Transverse colon (tissue), 4 donors: ENCODE measurements around the gene KAT7. TPM values are rescaled to one million over a fixed set of nuclear protein-coding genes. Genes with fewer than 3 reads are reported as not detected.
A peak's percentile ranks its signal among the peaks of the same experiment; 100 is the strongest.

ENCODE experiments used
- DNase-seq: peaks from one replicate; pipeline ENCODE4 v3.0.0-alpha.2; 2019
- H3K27ac ChIP-seq, 4 donors: fragments of 200-600 bp; sonication (generic); 2 replicates each; pipeline ENCODE4 v1.5.1; 2016 to 2018; ENCODE audit warnings: inconsistent platforms in 4 of 4
- H3K27me3 ChIP-seq: fragments of 200-600 bp; sonication (generic); 2 replicates; pipeline ENCODE4 v1.5.1; 2017; ENCODE audit warnings: inconsistent platforms
- H3K36me3 ChIP-seq, 4 donors: fragments of 200-600 bp; sonication (generic); 2 replicates each; pipeline ENCODE4 v1.5.1; 2017 to 2019; ENCODE audit warnings: inconsistent platforms in 4 of 4
- H3K4me1 ChIP-seq, 4 donors: fragments of 200-600 bp; sonication (generic); 2 replicates each; pipeline ENCODE4 v1.5.1; 2017 to 2020; ENCODE audit warnings: inconsistent platforms in 4 of 4
- H3K4me3 ChIP-seq, 4 donors: fragments of 200-600 bp; sonication (generic); 1 replicate in 1 of 4; 2 replicates in 3 of 4; pipeline versions ENCODE4 v1.5.1 to v1.6.1; 2017 to 2019; ENCODE audit warnings: inconsistent platforms in 4 of 4
- H3K9me3 ChIP-seq, 2 donors: fragments of 200-600 bp; sonication (generic); 2 replicates each; pipeline ENCODE4 v1.5.1; 2017 to 2019; ENCODE audit warnings: inconsistent platforms in 2 of 2
- CTCF ChIP-seq, 5 experiments: fragments of 200-600 bp in 3 of 5; fragments of 450-650 bp in 2 of 5; sonication (generic) in 3 of 5; IDR thresholded peaks; 1 replicate in 2 of 5; 2 replicates in 3 of 5; pipeline ENCODE4 v1.5.1; 2016 to 2017; ENCODE audit warnings: antibody characterized with exemption in 5 of 5, inconsistent platforms in 3 of 5, mild to moderate bottlenecking in 2 of 5, moderate library complexity in 1 of 5
- EP300 ChIP-seq: sonication (generic); formaldehyde crosslinking; IDR thresholded peaks from one replicate; pipeline ENCODE4 v1.6.1; 2017; ENCODE audit warnings: antibody characterized with exemption, low read depth
- POLR2A ChIP-seq: fragments of 450-650 bp; IDR thresholded peaks from one replicate; pipeline ENCODE4 v1.6.1; 2016; ENCODE audit warnings: antibody characterized with exemption, mild to moderate bottlenecking, moderate library complexity
- POLR2AphosphoS5 ChIP-seq, 3 donors: sonication (generic); formaldehyde crosslinking; IDR thresholded peaks; one replicate each; pipeline ENCODE4 v1.6.1; 2016; ENCODE audit warnings: antibody characterized with exemption in 3 of 3
- WGBS, 2 donors: methylation state at CpG; one replicate each; pipeline ENCODE4 v1.1.5; 2018; ENCODE audit warnings: low coverage in 1 of 2; 5-methylcytosine and 5-hydroxymethylcytosine counted together
- in situ Hi-C, 4 donors: fragments of 200-750 bp; cut with MboI; loops; one replicate each; pipeline versions ENCODE4 v1.15.0 to v1.15.1; 2017; ENCODE audit warnings: low sequenced_read_pairs in 3 of 4, low pct_ligation_motif_present in 1 of 4, low pct_unique_long_range_greater_than_20kb in 1 of 4
- intact Hi-C: fragments of 100-400 bp; cut with DNase I; formaldehyde crosslinking; loops from one replicate; pipeline ENCODE4 v1.15.1; 2023; ENCODE audit warnings: low total_unique reads
- total RNA-seq, 4 donors: library from RNA; depleted of rRNA; stranded (reverse); fragments of >200 nt; gene quantifications; one replicate each; pipeline ENCODE4 v1.1.0, GENCODE V29; 2016

Gene KAT7
- total RNA-seq, 4 donors from 2014 or later: 21.3 to 54.2 (median 32.8) TPM

GRCh38 chr17:49848739-49849138, 60.3 kb downstream of the KAT7 start:
- no peak overlapping the region for H3K4me3 ChIP-seq
- DNase-seq: no peak
- H3K4me1 ChIP-seq: peaks cover 0 to 34% (median 23%) of the 10 kb centered on the region in 4 donors
- no peaks in the 10 kb centered on the region for H3K9me3 ChIP-seq
- H3K27ac ChIP-seq: no peak overlapping the region
- TF ChIP-seq EP300 (no peak), POLR2AphosphoS5 (IDR thresholded peaks at IDR 0.05) (no peak), CTCF (IDR thresholded peaks at IDR 0.05) (no peak), POLR2A (no peak)
- in situ Hi-C loops: loop anchor here in 1 of 4 donors (10.0 kb wide), 1 partner anchor 284 kb away; no protein-coding TSS in a partner anchor
- WGBS, 2 donors: 84 to 94% methylated on average over 5 of the region's 5 CpGs
- no peaks in the 10 kb centered on the region for H3K36me3 ChIP-seq
- intact Hi-C loops: no loop called here
- H3K27me3 ChIP-seq: peaks cover 38% of the 10 kb centered on the region

DNA sequence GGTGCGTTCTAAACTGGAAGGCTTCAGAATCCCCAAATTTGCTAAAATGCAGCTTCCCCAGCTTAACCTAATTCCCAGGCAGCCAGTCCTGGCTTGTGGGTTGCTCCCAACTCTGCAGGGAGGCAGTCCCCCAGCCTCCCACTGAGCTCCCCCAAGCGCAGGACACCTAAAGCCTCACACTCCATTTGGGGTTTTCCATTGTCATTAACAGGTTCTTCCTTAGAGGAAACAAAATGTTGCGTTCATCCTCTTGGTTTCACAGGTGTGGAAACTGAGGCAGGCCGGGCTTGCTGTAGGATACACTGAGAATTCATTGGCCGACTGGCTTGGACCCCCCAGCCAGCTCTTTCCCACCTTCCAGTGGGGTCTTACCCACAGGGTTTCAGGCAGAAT, 61.7 kb downstream of the KAT7 start:
- 80 to 85% methylated on average over 1 to 5 of the region's 5 CpGs for WGBS, 2 donors
- no peaks in the 10 kb centered on the region for H3K9me3 ChIP-seq
- H3K4me1 ChIP-seq: peaks cover 0 to 31% (median 18%) of the 10 kb centered on the region in 4 donors
- in situ Hi-C loops (loop anchor here in 1 of 4 donors (25.0 kb wide), 1 partner anchor 288 kb away; no protein-coding TSS in a partner anchor), intact Hi-C loops (no loop called here)
- H3K4me3 ChIP-seq: no peak overlapping the region
- DNase-seq: no peak
- no peak for TF ChIP-seq POLR2AphosphoS5 (IDR thresholded peaks at IDR 0.05)
- no peak for TF ChIP-seq POLR2A
- TF ChIP-seq EP300: no peak
- no peak for TF ChIP-seq CTCF (IDR thresholded peaks at IDR 0.05)
- no peaks in the 10 kb centered on the region for H3K36me3 ChIP-seq
- H3K27me3 ChIP-seq: peaks cover 40% of the 10 kb centered on the region
- no peak overlapping the region for H3K27ac ChIP-seq

- H3K4me1 ChIP-seq: peaks cover 0 to 24% (median 18%) of the 10 kb centered on the region in 4 donors
- H3K27ac ChIP-seq: peak overlapping the region in 2 of 4 donors; percentile 30 to 36
- no peaks in the 10 kb centered on the region for H3K36me3 ChIP-seq
- in situ Hi-C loops (loop anchor here in 1 of 4 donors (25.0 kb wide), 1 partner anchor 289 kb away; no protein-coding TSS in a partner anchor), intact Hi-C loops (no loop called here)
- H3K9me3 ChIP-seq: no peaks in the 10 kb centered on the region
- peaks cover 40% of the 10 kb centered on the region for H3K27me3 ChIP-seq
- WGBS, 2 donors: 9% methylated on average over 35 of the region's 61 CpGs; no CpG with 5 or more reads in 1 of the 2 donors
- no peak for DNase-seq
- TF ChIP-seq POLR2A (no peak), EP300 (no peak), CTCF (IDR thresholded peaks at IDR 0.05) (no peak), POLR2AphosphoS5 (IDR thresholded peaks at IDR 0.05) (no peak)
- H3K4me3 ChIP-seq: peak overlapping the region; percentile 14 to 57 (median 52)
Observed at GRCh38 chr17:49850772-49851386, 62.4 kb downstream of the KAT7 start.

- in situ Hi-C loops: loop anchor here in 1 of 4 donors (25.0 kb wide), 1 partner anchor 289 kb away; no protein-coding TSS in a partner anchor
- peaks cover 40% of the 10 kb centered on the region for H3K27me3 ChIP-seq
- H3K9me3 ChIP-seq: no peaks in the 10 kb centered on the region
- peaks cover 0 to 19% (median 14%) of the 10 kb centered on the region in 4 donors for H3K4me1 ChIP-seq
- intact Hi-C loops: no loop called here
- peak overlapping the region in 2 of 4 donors; percentile 30 to 36 for H3K27ac ChIP-seq
- WGBS, 2 donors: 0 to 5% methylated on average over 1 to 55 of the region's 55 CpGs
- H3K4me3 ChIP-seq: peak overlapping the region; percentile 21 to 57 (median 52)
- peak; percentile 59 for DNase-seq
- TF ChIP-seq POLR2AphosphoS5 (IDR thresholded peaks at IDR 0.05) (no peak), CTCF (IDR thresholded peaks at IDR 0.05) (peak; percentile 46 to 62 (median 55))
- H3K36me3 ChIP-seq: no peaks in the 10 kb centered on the region
Observed at GRCh38 chr17:49851387-49852291, 63.2 kb downstream of the KAT7 start.
